HG03159 (cell line): ENCODE data around the gene MKRN2OS.

Experiments
- ATAC-seq: cut with Tn5 transposase; IDR thresholded peaks from one replicate; pipeline ENCODE4 v1.9.1; 2021; ENCODE audit warnings: mild to moderate bottlenecking, moderate library complexity; ENCODE audit not compliant: unreplicated experiment

Gene MKRN2OS

GRCh38 chr3:12545473-12545791 is at the start of gene MKRN2OS:
Gene MKRN2OS (minus strand): TSS chr3:12545499. CDS start chr3:12545464, 35 bp downstream.
- no peak for ATAC-seq

- ATAC-seq = no peak
Observed at GRCh38 chr3:12593473-12593872, 48.2 kb upstream of the MKRN2OS start.

GRCh38 chr3:12591997-12592715 is 46.9 kb upstream of the MKRN2OS start:
- ATAC-seq = no peak

GRCh38 chr3:12591456-12591855 is 46.2 kb upstream of the MKRN2OS start:
- no peak for ATAC-seq

GRCh38 chr3:12590096-12590495 is 44.8 kb upstream of the MKRN2OS start:
- ATAC-seq = no peak

GRCh38 chr3:12588039-12589009 is 43.0 kb upstream of the MKRN2OS start:
- ATAC-seq = no peak

- no peak for ATAC-seq
Observed at GRCh38 chr3:12586403-12586802, 41.1 kb upstream of the MKRN2OS start.

GRCh38 chr3:12585970-12586369 is 40.7 kb upstream of the MKRN2OS start:
- no peak for ATAC-seq

- no peak for ATAC-seq
Observed at GRCh38 chr3:12585181-12585580, 39.9 kb upstream of the MKRN2OS start.

GRCh38 chr3:12584083-12584482 is 38.8 kb upstream of the MKRN2OS start:
- ATAC-seq = no peak

- no peak for ATAC-seq
Observed at GRCh38 chr3:12583280-12583679, 38.0 kb upstream of the MKRN2OS start.

- no peak for ATAC-seq
Observed at GRCh38 chr3:12582730-12583129, 37.4 kb upstream of the MKRN2OS start.

GRCh38 chr3:12579905-12580304 is 34.6 kb upstream of the MKRN2OS start:
- ATAC-seq = no peak

GRCh38 chr3:12579456-12579855 is 34.2 kb upstream of the MKRN2OS start:
- ATAC-seq = no peak

GRCh38 chr3:12578742-12579141 is 33.4 kb upstream of the MKRN2OS start:
- no peak for ATAC-seq

GRCh38 chr3:12577379-12577778 is 32.1 kb upstream of the MKRN2OS start:
- ATAC-seq = no peak

GRCh38 chr3:12574661-12575060 is 29.4 kb upstream of the MKRN2OS start:
- ATAC-seq = no peak

GRCh38 chr3:12574131-12574530 is 28.8 kb upstream of the MKRN2OS start:
- ATAC-seq = no peak

GRCh38 chr3:12571986-12572385 is 26.7 kb upstream of the MKRN2OS start:
- ATAC-seq = no peak

GRCh38 chr3:12569836-12570235 is 24.5 kb upstream of the MKRN2OS start:
- ATAC-seq = no peak

- no peak for ATAC-seq
Observed at GRCh38 chr3:12568747-12569146, 23.4 kb upstream of the MKRN2OS start.

- ATAC-seq = no peak
Observed at GRCh38 chr3:12566976-12567375, 21.7 kb upstream of the MKRN2OS start.
